ENCODE data around the gene GAB2. TPM values are rescaled to one million over a fixed set of nuclear protein-coding genes. Genes with fewer than 3 reads are reported as not detected.

The GAB2 gene
- total and polyA plus RNA-seq, 2 of the 13 experiments (the other 11 are each of a cell fraction or from before 2014, with no cell fraction given): 4.1 to 8.6 TPM

DNA sequence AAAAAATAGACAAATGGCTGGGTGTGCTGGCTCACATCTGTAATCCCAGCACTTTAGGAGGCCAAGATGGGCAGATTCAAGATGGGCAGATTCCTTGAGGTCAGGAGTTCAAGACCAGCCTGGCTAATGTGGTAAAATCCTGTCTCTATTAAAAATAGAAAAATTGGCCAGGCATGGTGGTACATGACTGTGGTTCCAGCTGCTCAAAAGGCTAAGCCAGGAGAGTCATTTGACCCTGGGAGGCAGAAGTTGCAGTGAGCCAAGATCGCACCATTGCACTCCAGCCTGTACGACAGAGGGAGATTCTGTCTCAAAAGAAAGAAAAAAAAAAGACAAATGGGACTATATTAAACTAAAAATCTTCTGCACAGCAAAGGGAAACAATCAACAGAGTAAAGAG lies 173.5 kb downstream of the GAB2 start:
- no TSS peak for BruUV-seq (replicated peaks)
- ATAC-seq (no peak), FAIRE-seq (no peak), DNase-seq (ENCODE audit: low spot score) (no peak)
- H3K9me3 ChIP-seq (ENCODE audit: low read length): peaks cover 9% of the 10 kb centered on the region; the same call in 1 of the 2 replicates
- ChIA-PET CTCF (ENCODE audit: low intra/inter-chr PET ratio, low total read pairs) (no interaction called here), POLR2A (no interaction called here)
- intact Hi-C loops (cut with micrococcal nuclease; ENCODE audit: unreplicated experiment): no loop called here
- no peak overlapping the region for H3K4me3 ChIP-seq (replicated peaks in 1 of 3; ENCODE audit: insufficient read depth in 1 of 3, low read depth in 2 of 3, low read length in 3 of 3)
- in situ Hi-C loops (cut with HindIII; ENCODE audit: extremely low pct_ligation_motif_present, low pct_unique_long_range_greater_than_20kb): no loop called here
- no peaks in the 10 kb centered on the region for H4K20me1 ChIP-seq (ENCODE audit: insufficient read depth, low read length)
- H3K4me2 ChIP-seq (ENCODE audit: low read depth, low read length): no peak overlapping the region
- H3K27ac ChIP-seq (ENCODE audit: extremely low read length, insufficient read depth, low read length): no peak overlapping the region
- no peaks in the 10 kb centered on the region for H3K79me2 ChIP-seq (ENCODE audit: insufficient read depth, low read length)
- no peak overlapping the region for H2AFZ ChIP-seq (ENCODE audit: low read length)
- no peaks in the 10 kb centered on the region for H3K27me3 ChIP-seq (ENCODE audit: control insufficient read depth in 1 of 2, insufficient read depth in 2 of 2, low read length in 2 of 2)
- H3K4me1 ChIP-seq (ENCODE audit: insufficient read depth, low read length): no peaks in the 10 kb centered on the region
- H3K9ac ChIP-seq (ENCODE audit: insufficient read depth, low read depth, low read length): no peak overlapping the region
- TF ChIP-seq ZNF605 (CRISPR knock-in tag; IDR thresholded peaks at IDR 0.05) (no peak), BCL3 (CRISPR knock-in tag; IDR thresholded peaks at IDR 0.05) (no peak), XBP1 (CRISPR knock-in tag; IDR thresholded peaks at IDR 0.05) (no peak), ZNF674 (CRISPR knock-in tag; IDR thresholded peaks at IDR 0.05; ENCODE audit: low read depth) (no peak), TOPORS (CRISPR knock-in tag; IDR thresholded peaks at IDR 0.05) (no peak), SP2 (CRISPR knock-in tag; IDR thresholded peaks at IDR 0.05) (no peak), TIGD3 (CRISPR knock-in tag; IDR thresholded peaks at IDR 0.05; ENCODE audit: borderline replicate concordance) (no peak), ZNF670 (CRISPR knock-in tag; IDR thresholded peaks at IDR 0.05; ENCODE audit: borderline replicate concordance) (no peak), SP4 (CRISPR knock-in tag; IDR thresholded peaks at IDR 0.05) (no peak), THAP7 (CRISPR knock-in tag; IDR thresholded peaks at IDR 0.05) (no peak), ZNF644 (CRISPR knock-in tag; IDR thresholded peaks at IDR 0.05; ENCODE audit: low read depth) (no peak), ZBTB3 (CRISPR knock-in tag; IDR thresholded peaks at IDR 0.05; ENCODE audit: borderline replicate concordance, low read depth) (no peak), YEATS2 (CRISPR knock-in tag; IDR thresholded peaks at IDR 0.05; ENCODE audit: borderline replicate concordance) (no peak), HOXA7 (CRISPR knock-in tag; IDR thresholded peaks at IDR 0.05) (no peak)
- TF ChIP-seq, protein P1, sequence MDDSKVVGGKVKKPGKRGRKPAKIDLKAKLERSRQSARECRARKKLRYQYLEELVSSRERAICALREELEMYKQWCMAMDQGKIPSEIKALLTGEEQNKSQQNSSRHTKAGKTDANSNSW (CRISPR knock-in tag; IDR thresholded peaks at IDR 0.05; ENCODE audit: borderline replicate concordance): no peak
- WGBS (ENCODE audit: low lambda C conversion rate): 96% methylated on average over 2 of the region's 2 CpGs
- H3K36me3 ChIP-seq (replicated peaks in 1 of 2; ENCODE audit: control insufficient read depth in 1 of 2, insufficient read depth in 2 of 2, low read length in 2 of 2): no peaks in the 10 kb centered on the region; a peak in 2 of 5 replicates
